K562 (cell line): ENCODE measurements around the gene YBEY. TPM values are rescaled to one million over a fixed set of nuclear protein-coding genes. Genes with fewer than 3 reads are reported as not detected.

Experiments used
- ATAC-seq: fragments of 200-7000 bp; cut with Tn5 transposase; 3 replicates; pipeline ENCODE4 v1.9.1; 2020; ENCODE audit warnings: moderate library complexity
- BruUV-seq: library from RNA; stranded (reverse); fragments of 400-500 nt; replicated peaks from 2 replicates; lab custom pipeline; 2021; lab: Mats Ljungman, UMichigan
- CTCF ChIA-PET: fragments of 300-600 bp; formaldehyde crosslinking; extraction: SDS; loops from one replicate; lab custom pipeline; 2021; ENCODE audit warnings: low intra/inter-chr PET ratio; lab: Yijun Ruan, JAX
- POLR2A ChIA-PET: fragments of 300-600, 350-650 bp; sonication (Branson Sonifier 250); formaldehyde crosslinking; extraction: SDS; loops from one replicate; lab custom pipeline; 2021; ENCODE audit warnings: antibody characterized with exemption, inconsistent platforms; lab: Yijun Ruan, JAX
- DNase-seq, 4 experiments: peaks; one replicate each; pipeline versions ENCODE4 v3.0.0 to v3.0.0-alpha.2; 2011 to 2018; ENCODE audit warnings: low spot score in 3 of 4, mixed read lengths in 3 of 4; ENCODE audit errors: extremely low read depth in 1 of 4
- FAIRE-seq: peaks from 2 replicates; lab custom pipeline; 2011; peaks lifted over from hg19 to GRCh38; lab: Jason Lieb, UNC
- H2AFZ ChIP-seq: 2 replicates; pipeline ENCODE4 v1.6.0; 2011; ENCODE audit warnings: low read depth, low read length, control low read depth, inconsistent platforms
- H3K27ac ChIP-seq: fragments of 200-600 bp; 3 replicates; pipeline ENCODE4 v1.8.0; 2011; ENCODE audit warnings: low read depth, mild to moderate bottlenecking, control low read depth, inconsistent platforms, low read length, moderate library complexity, mixed read lengths; ENCODE audit errors: extremely low read depth
- H3K27me3 ChIP-seq, 2 experiments: fragments of 300-600 bp in 1 of 2; 2 replicates in 1 of 2; 3 replicates in 1 of 2; pipeline versions ENCODE4 v1.6.0 to v1.8.0; 2011; ENCODE audit warnings: inconsistent platforms in 2 of 2, low read length in 2 of 2, mild to moderate bottlenecking in 1 of 2, mixed read lengths in 1 of 2, moderate library complexity in 1 of 2; ENCODE audit not compliant: control insufficient read depth in 2 of 2, insufficient read depth in 2 of 2
- H3K36me3 ChIP-seq: fragments of 300-600 bp; 3 replicates; pipeline ENCODE4 v1.8.0; 2011; ENCODE audit warnings: mild to moderate bottlenecking, low read length, inconsistent platforms; ENCODE audit not compliant: control insufficient read depth, insufficient read depth
- H3K4me1 ChIP-seq, 2 experiments: fragments of 200-600 bp in 1 of 2; replicated peaks in 1 of 2; 2 replicates in 1 of 2; 3 replicates in 1 of 2; pipeline versions ENCODE4 v1.5.1 to v1.8.0; 2011; ENCODE audit warnings: inconsistent platforms in 2 of 2, low read length in 2 of 2, mild to moderate bottlenecking in 1 of 2, mixed read lengths in 1 of 2, moderate library complexity in 1 of 2; ENCODE audit not compliant: control insufficient read depth in 2 of 2, insufficient read depth in 2 of 2
- H3K4me2 ChIP-seq: 2 replicates; pipeline ENCODE4 v1.6.1; 2011; ENCODE audit warnings: low read length, control low read depth, inconsistent platforms, mixed read lengths; ENCODE audit not compliant: insufficient read depth
- H3K4me3 ChIP-seq: fragments of 200-600 bp; sonication (generic), shearing (Covaris generic); 2 replicates; pipeline ENCODE4 v1.5.1; 2016; ENCODE audit warnings: control low read depth, inconsistent platforms
- H3K79me2 ChIP-seq: fragments of 200-600 bp; 3 replicates; pipeline ENCODE4 v1.8.0; 2011; ENCODE audit warnings: low read length, inconsistent platforms; ENCODE audit not compliant: control insufficient read depth, insufficient read depth
- H3K9ac ChIP-seq, 2 experiments: 2 replicates each; pipeline versions ENCODE4 v1.6.0 to v1.6.1; 2011; ENCODE audit warnings: low read depth in 2 of 2, low read length in 2 of 2, control low read depth in 1 of 2, inconsistent platforms in 1 of 2, mild to moderate bottlenecking in 1 of 2, mixed read lengths in 1 of 2; ENCODE audit not compliant: insufficient read depth in 1 of 2
- H3K9me1 ChIP-seq: one replicate; pipeline ENCODE4 v1.6.0; 2011; ENCODE audit warnings: inconsistent platforms, mild to moderate bottlenecking, low read length, moderate library complexity; ENCODE audit not compliant: control insufficient read depth, insufficient read depth
- H3K9me3 ChIP-seq: replicated peaks from 2 replicates; pipeline ENCODE4 v1.5.1; 2011; ENCODE audit warnings: low read depth, low read length, inconsistent platforms; ENCODE audit not compliant: control insufficient read depth, insufficient read depth
- H4K20me1 ChIP-seq: replicated peaks from 2 replicates; pipeline ENCODE4 v1.6.1; 2011; ENCODE audit warnings: low read length, inconsistent platforms, mixed read lengths; ENCODE audit not compliant: control insufficient read depth, insufficient read depth
- ADNP ChIP-seq: fragments of 200-800 bp; sonication (Bioruptor generic); IDR thresholded peaks from 2 replicates; pipeline ENCODE4 v1.6.1; 2016; ENCODE audit warnings: missing genetic modification characterization, missing compliant biosample characterization
- ATF1 ChIP-seq, 2 experiments: fragments of 450-650 bp in 1 of 2; IDR thresholded peaks; 2 replicates each; pipeline ENCODE4 v1.6.1; 2016; ENCODE audit warnings: missing compliant biosample characterization in 1 of 2, missing genetic modification characterization in 1 of 2
- CEBPG ChIP-seq, 3 experiments: fragments of 200-800 bp in 1 of 3; sonication (Bioruptor generic) in 1 of 3; sonication (generic) in 1 of 3; formaldehyde crosslinking in 1 of 3; IDR thresholded peaks in 2 of 3; conservative IDR thresholded peaks in 1 of 3; 2 replicates each; pipeline versions ENCODE4 v1.6.1 to v1.8.0; 2016 to 2022; ENCODE audit warnings: missing compliant biosample characterization in 2 of 3, missing genetic modification characterization in 2 of 3, mild to moderate bottlenecking in 1 of 3, missing genetic modification reagents in 1 of 3
- CREB3 ChIP-seq: fragments of 450-650 bp; conservative IDR thresholded peaks from 2 replicates; pipeline ENCODE4 v1.6.1; 2016; ENCODE audit warnings: missing genetic modification characterization, low read depth, mild to moderate bottlenecking, missing compliant biosample characterization, moderate library complexity
- CSDE1 ChIP-seq, 2 experiments: fragments of 450-650 bp; IDR thresholded peaks; 2 replicates each; pipeline ENCODE4 v1.6.1; 2016; ENCODE audit warnings: mild to moderate bottlenecking in 1 of 2
- HNRNPK ChIP-seq: fragments of 200-400 bp; formaldehyde crosslinking; IDR thresholded peaks from one replicate; pipeline ENCODE4 v1.6.1; 2018; ENCODE audit warnings: mild to moderate bottlenecking, low read depth, low read length; ENCODE audit not compliant: poor library complexity, severe bottlenecking
- JUNB ChIP-seq: fragments of 450-650 bp; formaldehyde crosslinking; conservative IDR thresholded peaks from 2 replicates; pipeline ENCODE4 v1.4.0; 2020; ENCODE audit warnings: mild to moderate bottlenecking
- MLX ChIP-seq, 2 experiments: fragments of 450-650 bp in 1 of 2; sonication (generic) in 1 of 2; formaldehyde crosslinking; conservative IDR thresholded peaks; 2 replicates each; pipeline versions ENCODE4 v1.4.0 to v1.8.1; 2020 to 2022; ENCODE audit warnings: mild to moderate bottlenecking in 1 of 2, missing genetic modification reagents in 1 of 2
- MYNN ChIP-seq, 2 experiments: sonication (generic); formaldehyde crosslinking in 1 of 2; IDR thresholded peaks; 2 replicates each; pipeline versions ENCODE4 v1.5.0 to v1.6.1; 2016 to 2020; ENCODE audit warnings: antibody characterized with exemption in 1 of 2, missing genetic modification reagents in 1 of 2
- NEUROD1 ChIP-seq: fragments of 150-350 bp; IDR thresholded peaks from 2 replicates; pipeline ENCODE4 v1.6.1; 2014; ENCODE audit warnings: borderline replicate concordance, low read length, low read depth; ENCODE audit not compliant: partially characterized antibody
- POLR2B ChIP-seq: fragments of 450-650 bp; IDR thresholded peaks from 2 replicates; pipeline ENCODE4 v1.6.1; 2018; ENCODE audit warnings: low read depth; ENCODE audit not compliant: partially characterized antibody
- PRMT5 ChIP-seq: sonication (generic); formaldehyde crosslinking; IDR thresholded peaks from 2 replicates; pipeline ENCODE4 v1.5.0; 2020; ENCODE audit warnings: missing genetic modification reagents
- PURB ChIP-seq: sonication (generic); formaldehyde crosslinking; IDR thresholded peaks from 2 replicates; pipeline ENCODE4 v1.9.0; 2021; ENCODE audit warnings: low read depth, mild to moderate bottlenecking, missing genetic modification reagents
- SNAPC5 ChIP-seq: fragments of 250-450 bp; sonication (Bioruptor Pico); IDR thresholded peaks from 2 replicates; pipeline ENCODE4 v1.8.0; 2021; ENCODE audit warnings: moderate library complexity, mild to moderate bottlenecking, inconsistent platforms
- TAF15 ChIP-seq: fragments of 200-400 bp; formaldehyde crosslinking; IDR thresholded peaks from 2 replicates; pipeline ENCODE4 v1.6.1; 2017; ENCODE audit warnings: mild to moderate bottlenecking, low read depth, low read length, moderate library complexity
- TFAP4 ChIP-seq: sonication (generic); formaldehyde crosslinking; IDR thresholded peaks from 2 replicates; pipeline ENCODE4 v1.8.0; 2022; ENCODE audit warnings: missing genetic modification reagents, mild to moderate bottlenecking, moderate library complexity, borderline replicate concordance
- TGIF2 ChIP-seq: sonication (generic); formaldehyde crosslinking; IDR thresholded peaks from 2 replicates; pipeline ENCODE4 v1.8.1; 2022; ENCODE audit warnings: mild to moderate bottlenecking, missing genetic modification reagents, moderate library complexity
- ZNF232 ChIP-seq: sonication (generic); formaldehyde crosslinking; IDR thresholded peaks from 2 replicates; pipeline ENCODE4 v1.8.0; 2022; ENCODE audit warnings: mild to moderate bottlenecking, missing genetic modification reagents
- ZNF354B ChIP-seq: fragments of 250-450 bp; sonication (Bioruptor Pico); IDR thresholded peaks from 2 replicates; pipeline ENCODE4 v1.4.0; 2020
- ZNF668 ChIP-seq: fragments of 250-450 bp; sonication (Bioruptor Pico); IDR thresholded peaks from 2 replicates; pipeline ENCODE4 v1.8.0; 2022; ENCODE audit warnings: mild to moderate bottlenecking, inconsistent platforms
- WGBS: fragments of 100-300 bp; shearing (Covaris generic); methylation state at CpG from one replicate; pipeline ENCODE4 v1.1.6; 2016; ENCODE audit warnings: low coverage, mixed read lengths; ENCODE audit not compliant: insufficient coverage; ENCODE audit errors: missing lambda C conversion rate; 5-methylcytosine and 5-hydroxymethylcytosine counted together
- in situ Hi-C: fragments of 300-500 bp; cut with MboI; formaldehyde crosslinking; loops from 4 replicates; pipeline ENCODE4 v1.15.0; 2018; ENCODE audit warnings: inconsistent platforms, mixed read lengths
- intact Hi-C: fragments of 100-400 bp; cut with micrococcal nuclease; formaldehyde crosslinking; loops from 2 replicates; pipeline ENCODE4 v1.14.2; 2022
- polyA plus RNA-seq, 8 experiments: library from polyadenylated mRNA; depleted of rRNA in 4 of 8; stranded (reverse) in 5 of 8; unstranded in 3 of 8; fragments of >200 nt; fragmentation: Nextera tagmentation in 2 of 8; fragmentation: Illumina TruSeq in 1 of 8; extraction: Ambion mirVana in 2 of 8; extraction: Trizol in 1 of 8; gene quantifications; 2 replicates each; pipeline versions ENCODE4 v1.2.1 to v1.2.3, GENCODE V29; 2011 to 2014; ENCODE audit warnings: inconsistent platforms in 1 of 8, missing spikeins in 1 of 8
- total RNA-seq, 7 experiments: library from RNA; depleted of rRNA in 6 of 7; stranded (reverse); fragments of >200 nt in 6 of 7; fragmentation: Illumina TruSeq in 2 of 7; extraction: Trizol in 2 of 7; gene quantifications; 2 replicates each; pipeline versions ENCODE4 v1.2.1 to v1.2.3, GENCODE V29; 2011 to 2021; ENCODE audit warnings: low replicate concordance in 1 of 7

Gene YBEY
- total and polyA plus RNA-seq, 9 of the 15 experiments (the other 6 are each of a cell fraction or from before 2014, with no cell fraction given) = 6.4 to 28.0 (median 12.4) TPM

GRCh38 chr21:46244602-46245001 is 41.5 kb upstream of the YBEY start:
- in situ Hi-C loops (no loop called here), intact Hi-C loops (no loop called here)
- ATAC-seq (no peak), FAIRE-seq (no peak), DNase-seq (no peak)
- peaks cover 96% of the 10 kb centered on the region for H3K36me3 ChIP-seq
- H3K79me2 ChIP-seq = no peaks in the 10 kb centered on the region; the same call in 1 of the 3 replicates
- H3K4me2 ChIP-seq = no peak overlapping the region
- no peak overlapping the region for H3K4me3 ChIP-seq
- H3K9ac ChIP-seq = peak overlapping the region in 1 of 2 experiments; percentile 39; a peak in 1 of 4 replicates
- CTCF ChIA-PET = no interaction called here
- H3K9me3 ChIP-seq = no peaks in the 10 kb centered on the region
- WGBS = 92% methylated on average over 8 of the region's 8 CpGs
- H3K27me3 ChIP-seq = no peaks in the 10 kb centered on the region
- POLR2A ChIA-PET = interaction anchor here (0.6 to 2.7 kb wide), 5 partner anchors 10 to 310 kb away, joined by 3 to 13 read pairs (median 4); no protein-coding TSS in a partner anchor
- peaks cover 7 to 9% of the 10 kb centered on the region in 2 experiments; a peak in 4 of 5 replicates for H3K4me1 ChIP-seq
- no peak overlapping the region for H2AFZ ChIP-seq
- H3K9me1 ChIP-seq = no peaks in the 10 kb centered on the region
- no peak overlapping the region for H3K27ac ChIP-seq
- no TSS peak for BruUV-seq
- H4K20me1 ChIP-seq = 0 out of 2 replicates have a peak, but pooled peaks cover 11% of the 10 kb centered on the region
- no peak for TF ChIP-seq MLX (CRISPR knock-in tag; conservative IDR thresholded peaks at IDR 0.05)
- no peak for TF ChIP-seq CSDE1 (IDR thresholded peaks at IDR 0.05)
- TF ChIP-seq ZNF668 (CRISPR knock-in tag) = no peak
- TF ChIP-seq NEUROD1 = no peak
- no peak for TF ChIP-seq CEBPG (CRISPR knock-in tag; IDR thresholded peaks at IDR 0.05)
- no peak for TF ChIP-seq CEBPG (tag; conservative IDR thresholded peaks at IDR 0.05 in 1 of 2, IDR thresholded peaks at IDR 0.05 in 1 of 2)
- TF ChIP-seq TAF15 = no peak
- no peak for TF ChIP-seq PURB (CRISPR knock-in tag)
- TF ChIP-seq HNRNPK = no peak
- peak; percentile 6 for TF ChIP-seq POLR2B
- no peak for TF ChIP-seq ZNF354B (CRISPR knock-in tag)
- no peak for TF ChIP-seq CREB3 (tag)
- 0 out of 2 replicates have a peak, but pooled peaks have one; percentile 30 for TF ChIP-seq PRMT5 (CRISPR knock-in tag)
- no peak for TF ChIP-seq SNAPC5 (CRISPR knock-in tag)
- no peak for TF ChIP-seq ATF1 (CRISPR knock-in tag; IDR thresholded peaks at IDR 0.05)
- no peak for TF ChIP-seq ATF1 (tag; IDR thresholded peaks at IDR 0.05)
- no peak for TF ChIP-seq ADNP (tag)
- TF ChIP-seq MYNN (IDR thresholded peaks at IDR 0.05) = no peak
- TF ChIP-seq MYNN (CRISPR knock-in tag; IDR thresholded peaks at IDR 0.05) = no peak
- TF ChIP-seq TFAP4 (CRISPR knock-in tag) = 0 out of 2 replicates have a peak, but pooled peaks have one; percentile 20
- no peak for TF ChIP-seq JUNB
- no peak for TF ChIP-seq TGIF2
- TF ChIP-seq ZNF232 (CRISPR knock-in tag) = no peak
